GM20000 (cell line): ENCODE measurements around the gene BDKRB1.

Experiments
- DNase-seq: peaks from one replicate; pipeline ENCODE4 v3.0.0; 2012; ENCODE audit warnings: low spot score
- CTCF ChIP-seq: IDR thresholded peaks from 2 replicates; pipeline ENCODE4 v1.5.1; 2012; ENCODE audit warnings: mild to moderate bottlenecking, control low read depth; ENCODE audit errors: extremely low read depth, missing control alignments

BDKRB1 gene

GRCh38 chr14:96297000-96297399, 41.0 kb downstream of the BDKRB1 start:
- peak; percentile 23 for TF ChIP-seq CTCF
- no peak for DNase-seq

DNA sequence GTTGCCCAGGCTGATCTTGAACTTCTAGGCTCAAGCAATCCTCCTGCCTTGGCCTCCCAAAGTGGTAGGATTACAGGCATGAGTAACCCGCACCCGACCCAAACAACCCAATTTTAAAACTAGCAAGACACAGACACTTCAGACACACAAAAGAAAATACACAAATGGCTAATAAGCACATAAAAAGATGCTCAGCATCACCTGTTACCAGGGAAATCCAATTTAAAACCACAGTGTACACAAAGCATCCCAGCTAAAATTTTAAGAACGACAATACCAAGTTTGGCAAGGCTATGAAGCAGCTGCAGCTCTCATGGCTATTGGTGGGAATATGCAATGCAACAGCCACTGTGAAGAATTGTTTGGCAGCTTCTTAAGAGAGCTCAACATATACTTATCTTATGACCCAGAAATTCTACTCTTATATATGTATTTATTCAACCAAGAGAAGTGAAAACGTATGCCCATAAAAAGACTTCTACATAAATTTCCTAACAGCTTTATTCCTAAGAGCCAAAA, 42.0 kb downstream of the BDKRB1 start:
- DNase-seq: no peak
- TF ChIP-seq CTCF: no peak

GRCh38 chr14:96299441-96299840, 43.4 kb downstream of the BDKRB1 start:
- no peak for TF ChIP-seq CTCF
- no peak for DNase-seq

GRCh38 chr14:96303981-96304380, 48.0 kb downstream of the BDKRB1 start:
- no peak for TF ChIP-seq CTCF
- no peak for DNase-seq

DNA sequence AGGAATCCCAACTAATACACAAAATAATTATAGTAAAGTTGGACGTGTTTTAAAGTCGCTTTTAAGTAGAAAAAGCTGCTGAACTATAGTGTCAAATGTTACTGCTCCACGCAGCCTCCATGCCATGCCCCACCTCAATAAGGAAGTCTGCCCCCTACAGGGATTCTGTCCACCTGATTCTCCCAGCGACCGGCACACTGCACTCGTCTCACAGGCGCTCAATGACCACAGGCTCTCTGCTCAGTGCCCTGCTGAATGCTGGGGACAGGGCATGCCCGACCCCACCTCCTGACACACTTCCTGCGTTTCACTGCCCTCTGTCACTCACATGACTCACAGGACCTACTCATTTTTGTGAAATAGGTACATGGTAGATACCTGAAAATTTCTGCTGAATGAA, 48.9 kb downstream of the BDKRB1 start:
- TF ChIP-seq CTCF: no peak
- DNase-seq: no peak

GRCh38 chr14:96307434-96307833, 51.4 kb downstream of the BDKRB1 start:
- no peak for DNase-seq
- no peak for TF ChIP-seq CTCF

DNA sequence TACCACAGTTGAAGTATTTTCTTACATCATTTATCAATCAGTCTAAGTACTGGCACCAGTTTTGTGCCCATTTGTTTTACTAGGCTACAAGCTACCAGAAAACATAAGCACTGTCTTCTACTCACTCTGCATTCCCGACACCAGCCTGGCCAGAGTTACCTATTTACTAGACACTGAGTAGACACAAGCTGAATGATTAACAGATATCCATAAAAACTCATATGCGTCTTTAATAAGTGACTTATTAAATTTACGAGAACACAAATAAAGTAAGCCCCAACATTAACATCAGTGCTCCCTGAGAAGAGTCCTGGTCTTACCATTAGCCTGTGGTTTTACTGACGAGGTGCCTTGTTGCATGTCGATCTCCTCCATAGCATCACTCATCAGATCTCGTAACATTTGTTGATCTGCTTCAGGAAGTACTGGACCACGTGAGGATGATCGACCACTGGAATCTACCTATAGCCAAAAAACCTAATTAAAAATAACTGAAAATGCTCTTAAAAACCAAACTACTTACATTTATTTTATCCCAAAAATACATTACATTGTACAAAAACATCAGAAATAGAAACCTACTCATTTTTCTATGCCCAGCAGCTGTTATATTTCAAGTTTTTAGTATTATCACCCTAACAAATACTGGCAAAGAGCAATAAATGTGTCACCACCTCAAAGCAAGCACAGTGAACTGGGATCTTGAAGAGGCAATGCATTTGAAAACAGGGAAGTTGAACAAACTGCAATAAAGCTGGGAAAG, 53.3 kb downstream of the BDKRB1 start:
- TF ChIP-seq CTCF: no peak
- DNase-seq: no peak
